GM10248 (cell line): ENCODE measurements around the gene FAM234B.
A peak's percentile ranks its signal among the peaks of the same experiment; 100 is the strongest.

Experiments
- CTCF ChIA-PET: fragments of 300-600 bp; sonication (Branson Sonifier 250); formaldehyde crosslinking; extraction: SDS; loops from one replicate; lab custom pipeline; 2021; ENCODE audit warnings: antibody characterized with exemption; lab: Yijun Ruan, JAX
- POLR2A ChIA-PET: fragments of 350-650 bp; sonication (Branson Sonifier 250); formaldehyde crosslinking; extraction: SDS; loops from one replicate; lab custom pipeline; 2020; ENCODE audit warnings: antibody characterized with exemption; lab: Yijun Ruan, JAX
- DNase-seq: peaks from one replicate; pipeline ENCODE4 v3.0.0; 2012; ENCODE audit errors: extremely low spot score
- CTCF ChIP-seq: IDR thresholded peaks from 2 replicates; pipeline ENCODE4 v1.5.1; 2012; ENCODE audit warnings: mild to moderate bottlenecking, low read depth; ENCODE audit errors: extremely low read depth, missing control alignments, control extremely low read depth

FAM234B gene

DNA sequence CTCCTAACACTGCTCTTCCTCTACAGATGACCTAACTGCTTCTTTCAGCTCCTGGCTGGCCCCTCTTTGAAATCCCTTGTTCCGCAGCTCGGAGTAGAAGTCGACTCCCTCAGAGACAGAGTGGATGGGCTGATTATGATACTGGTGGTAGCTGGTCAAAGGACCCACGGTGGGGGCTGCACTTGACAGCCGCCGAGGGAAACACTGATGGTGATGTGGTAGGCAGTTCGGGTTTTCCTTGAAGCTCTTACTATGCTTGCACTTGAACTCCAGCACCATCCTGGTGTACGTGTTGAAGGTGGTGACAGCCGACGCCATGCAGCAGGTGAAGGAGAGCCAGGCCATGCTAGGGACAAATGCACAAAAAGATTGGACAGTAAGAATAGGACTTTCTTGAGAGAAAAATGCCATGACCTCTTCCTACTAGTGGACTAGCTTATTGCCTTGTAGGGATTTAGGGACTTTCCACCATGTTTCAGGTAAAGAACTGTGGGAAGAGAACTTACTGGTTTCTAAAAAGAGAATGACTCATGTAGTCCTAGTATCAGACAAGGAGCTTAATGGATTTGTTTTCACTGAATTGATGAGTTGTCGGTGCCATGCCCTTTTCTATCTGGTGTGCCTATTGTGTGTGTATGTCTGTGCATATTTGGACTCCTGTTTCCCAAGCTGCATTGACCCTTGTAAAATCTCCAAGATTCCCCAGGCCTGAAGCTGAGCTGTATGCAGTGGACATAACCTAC, 40.9 kb downstream of the FAM234B start:
- CTCF ChIA-PET, result interaction anchor here (1.3 kb wide), 2 partner anchors 14 to 40 kb away, joined by 3 to 4 read pairs; no protein-coding TSS in a partner anchor
- no peak for DNase-seq

GRCh38 chr12:13085968-13086686, 41.9 kb downstream of the FAM234B start:
- no peak for DNase-seq
- ChIA-PET CTCF (interaction anchor here (0.9 to 1.3 kb wide), 3 partner anchors 11 to 39 kb away, joined by 3 to 4 read pairs (median 3); no protein-coding TSS in a partner anchor), POLR2A (no interaction called here)
- TF ChIP-seq CTCF, result no peak

More for the DNA sequence above, 40.9 kb downstream of the FAM234B start:
- POLR2A ChIA-PET, result no interaction called here
- no peak for TF ChIP-seq CTCF

- CTCF ChIA-PET, result interaction anchor here (1.3 to 2.0 kb wide), 3 partner anchors 13 to 256 kb away, joined by 3 to 5 read pairs (median 5); no protein-coding TSS in a partner anchor
- DNase-seq, result no peak
- no peak for TF ChIP-seq CTCF
- POLR2A ChIA-PET, result no interaction called here
Measured at GRCh38 chr12:13087766-13088165, 43.6 kb downstream of the FAM234B start.

- POLR2A ChIA-PET, result no interaction called here
- no peak for TF ChIP-seq CTCF
- no peak for DNase-seq
- CTCF ChIA-PET, result interaction anchor here (1.3 to 2.0 kb wide), 3 partner anchors 12 to 257 kb away, joined by 3 to 5 read pairs (median 5); no protein-coding TSS in a partner anchor
Measured at GRCh38 chr12:13088496-13088895, 44.3 kb downstream of the FAM234B start.

GRCh38 chr12:13090054-13090453, 45.9 kb downstream of the FAM234B start:
- DNase-seq, result peak; percentile 31
- ChIA-PET CTCF (interaction anchor here (0.8 to 1.6 kb wide), 4 partner anchors 9 to 34 kb away, joined by 3 to 6 read pairs (median 3); partner anchors contain the start of gene GSG1), POLR2A (no interaction called here)
- TF ChIP-seq CTCF, result no peak

GRCh38 chr12:13091832-13092231, 47.7 kb downstream of the FAM234B start:
- no peak for DNase-seq
- CTCF ChIA-PET, result no interaction called here
- TF ChIP-seq CTCF, result no peak
- POLR2A ChIA-PET, result no interaction called here
